ENCODE measurements around the gene PGAM2.

The PGAM2 gene

GRCh38 chr7:44063894-44064651, 1.3 kb downstream of the PGAM2 start:
- no peak for DNase-seq

GRCh38 chr7:44063547-44063893, 1.8 kb downstream of the PGAM2 start:
- no peak for DNase-seq

GRCh38 chr7:44062903-44063295, 2.5 kb downstream of the PGAM2 start:
- DNase-seq = no peak

GRCh38 chr7:44062180-44062902, 3.0 kb downstream of the PGAM2 start:
- no peak for DNase-seq

- no peak for DNase-seq
Observed at GRCh38 chr7:44061645-44062179, 3.7 kb downstream of the PGAM2 start.

GRCh38 chr7:44060948-44061644, 4.3 kb downstream of the PGAM2 start:
- no peak for DNase-seq

GRCh38 chr7:44060091-44060947, 5.0 kb downstream of the PGAM2 start:
- no peak for DNase-seq

- no peak for DNase-seq
Observed at GRCh38 chr7:44059219-44060090, 5.9 kb downstream of the PGAM2 start.

- DNase-seq = no peak
Observed at GRCh38 chr7:44058759-44059218, 6.6 kb downstream of the PGAM2 start.

- DNase-seq = no peak
Observed at GRCh38 chr7:44057849-44058758, 7.3 kb downstream of the PGAM2 start.

GRCh38 chr7:44057181-44057848, 8.1 kb downstream of the PGAM2 start:
- DNase-seq = no peak

- no peak for DNase-seq
Observed at GRCh38 chr7:44056681-44057080, 8.7 kb downstream of the PGAM2 start.

GRCh38 chr7:44052771-44053365, 12.5 kb downstream of the PGAM2 start:
- no peak for DNase-seq

GRCh38 chr7:44051611-44052220, 13.7 kb downstream of the PGAM2 start:
- DNase-seq = no peak

GRCh38 chr7:44050915-44051560, 14.3 kb downstream of the PGAM2 start:
- no peak for DNase-seq

GRCh38 chr7:44050121-44050914, 15.0 kb downstream of the PGAM2 start:
- DNase-seq = no peak

Data from inflammatory macrophage (primary cell).